CD1c-positive myeloid dendritic cell (primary cell): Measurements from ENCODE around the gene PTPN22.
A peak's percentile ranks its signal among the peaks of the same experiment; 100 is the strongest.

Source experiments
- DNase-seq: peaks from one replicate; pipeline ENCODE4 v3.0.0-alpha.2; 2016; ENCODE audit errors: extremely low spot score

Gene PTPN22

GRCh38 chr1:113887402-113888175 is 16.1 kb upstream of the PTPN22 start, which contains the start of gene BCL2L15:
BCL2L15 (minus strand) TSS chr1:113887581; CDS start chr1:113887375, 206 bp downstream.
- DNase-seq, result no peak

DNA sequence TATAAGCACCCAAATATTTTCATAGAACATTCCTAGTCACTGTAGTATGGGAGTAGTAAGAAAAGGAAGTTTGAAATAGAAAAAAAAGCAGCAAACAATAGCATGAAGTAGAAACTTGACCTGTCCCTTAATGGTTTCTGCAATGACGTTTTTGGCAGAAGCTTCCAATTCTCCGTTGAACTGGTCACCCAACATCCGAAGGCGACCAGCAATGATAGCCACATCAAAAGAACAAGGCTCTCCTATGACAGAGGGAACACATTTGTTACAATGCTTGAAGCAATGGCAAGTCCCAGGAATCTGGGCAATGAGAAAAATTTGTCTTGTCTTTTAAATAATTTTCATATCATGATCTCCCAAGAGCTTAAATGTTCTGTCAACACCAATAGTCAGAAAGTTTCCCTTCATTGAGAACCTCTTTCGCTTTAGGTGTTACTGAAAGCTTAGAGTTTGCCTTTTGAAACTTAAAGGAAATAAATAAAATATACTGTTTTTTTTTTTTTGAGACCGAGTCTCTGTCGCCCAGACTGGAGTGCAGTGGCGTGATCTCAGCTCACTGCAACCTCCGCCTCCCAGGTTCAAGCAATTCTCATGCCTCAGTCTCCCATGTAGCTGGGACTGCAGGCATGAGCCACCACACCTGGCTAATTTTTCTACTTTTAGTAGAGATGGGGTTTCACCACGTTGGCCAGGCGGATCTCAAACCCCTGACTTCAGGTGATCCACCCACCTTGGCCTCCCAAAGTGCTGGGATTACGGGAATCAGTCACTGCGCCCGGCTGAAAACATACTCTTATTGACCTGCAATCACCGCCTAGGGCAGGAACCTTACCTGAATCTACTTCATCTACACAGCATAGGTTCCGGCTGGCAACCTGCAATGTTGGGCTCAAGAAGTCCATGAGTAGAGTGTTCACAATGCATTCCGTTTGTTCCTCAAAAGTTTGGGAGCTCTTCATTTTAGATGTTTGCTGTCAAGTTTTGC is 15.2 kb upstream of the PTPN22 start:
- no peak for DNase-seq

- DNase-seq, result no peak
These were observed 10.1 kb upstream of the PTPN22 start for GRCh38 chr1:113881661-113882060.

DNA sequence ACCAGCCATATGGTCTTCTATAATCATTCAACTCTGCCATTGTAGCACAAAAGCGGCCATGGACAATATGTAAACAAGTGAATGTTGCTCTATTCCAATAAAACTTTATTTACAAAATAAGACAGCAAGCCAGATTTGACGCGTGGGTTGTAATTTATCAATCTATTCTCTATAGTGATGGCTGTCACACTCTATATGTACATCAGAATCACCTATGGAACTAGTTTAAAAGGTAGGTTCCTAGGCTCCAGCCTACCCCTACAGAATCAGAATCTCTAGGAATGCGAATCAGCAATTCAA is 8.2 kb upstream of the PTPN22 start:
- no peak for DNase-seq

- DNase-seq, result no peak
These were observed 4.7 kb upstream of the PTPN22 start for GRCh38 chr1:113876176-113876575.

- DNase-seq, result no peak
These were observed 4.2 kb upstream of the PTPN22 start for GRCh38 chr1:113875714-113876113.

- peak; percentile 57 for DNase-seq
These were observed 2.7 kb upstream of the PTPN22 start for GRCh38 chr1:113874012-113874879.

GRCh38 chr1:113872219-113872935 is 865 bp upstream of the PTPN22 start:
- peak; percentile 74 for DNase-seq

DNA sequence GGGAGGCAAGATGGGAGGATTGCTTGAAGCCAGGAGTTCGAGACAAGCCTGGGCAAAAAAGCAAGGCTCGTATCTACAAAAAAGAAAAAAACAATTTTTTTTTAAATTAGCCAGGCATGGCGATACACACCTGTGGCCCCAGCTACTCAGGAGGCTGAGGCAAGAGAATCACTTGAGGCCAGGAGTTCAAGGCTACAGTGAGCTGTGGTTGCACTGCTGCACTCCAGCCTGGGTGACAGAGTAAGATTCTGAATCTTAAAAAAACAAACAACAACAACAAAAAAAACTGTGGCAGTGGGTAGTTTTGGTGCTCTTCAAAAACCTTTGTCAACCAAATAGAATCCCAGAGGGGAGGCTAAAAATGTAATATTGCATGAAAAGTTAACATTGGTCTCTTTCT is 734 bp downstream of the PTPN22 start:
- no peak for DNase-seq

DNA sequence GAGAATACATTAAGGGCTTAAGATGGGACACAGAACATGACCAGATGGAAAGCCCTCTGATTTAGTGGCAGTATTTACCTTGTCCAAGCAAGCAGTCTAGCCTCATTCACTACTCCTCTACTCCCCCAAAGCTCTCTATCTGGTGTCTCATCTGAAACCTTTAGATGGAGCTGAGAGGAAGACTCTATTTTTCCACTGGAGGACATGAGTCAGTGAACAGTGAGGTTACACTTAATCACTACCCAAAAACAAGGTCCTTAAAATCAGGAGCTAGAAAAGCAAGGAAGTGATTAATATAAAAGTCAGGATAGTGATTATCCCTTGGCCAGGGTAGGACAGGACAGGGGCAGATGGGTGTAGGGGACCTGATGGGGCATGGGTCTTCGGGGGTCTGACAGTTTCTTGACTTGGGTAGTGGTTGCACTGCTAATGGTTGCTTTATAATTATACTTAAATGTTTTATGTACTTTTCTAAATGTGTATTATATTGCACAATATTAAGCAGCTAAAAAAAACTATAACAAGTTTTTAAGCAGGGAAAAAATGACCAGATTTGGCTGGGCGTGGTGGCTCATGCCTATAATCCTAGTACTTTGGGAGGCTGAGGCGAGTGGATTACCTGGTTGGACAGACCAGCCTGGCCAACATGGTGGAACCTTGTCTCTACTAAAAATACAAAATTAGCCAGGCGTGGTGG is 3.0 kb downstream of the PTPN22 start:
- DNase-seq, result peak; percentile 30

DNA sequence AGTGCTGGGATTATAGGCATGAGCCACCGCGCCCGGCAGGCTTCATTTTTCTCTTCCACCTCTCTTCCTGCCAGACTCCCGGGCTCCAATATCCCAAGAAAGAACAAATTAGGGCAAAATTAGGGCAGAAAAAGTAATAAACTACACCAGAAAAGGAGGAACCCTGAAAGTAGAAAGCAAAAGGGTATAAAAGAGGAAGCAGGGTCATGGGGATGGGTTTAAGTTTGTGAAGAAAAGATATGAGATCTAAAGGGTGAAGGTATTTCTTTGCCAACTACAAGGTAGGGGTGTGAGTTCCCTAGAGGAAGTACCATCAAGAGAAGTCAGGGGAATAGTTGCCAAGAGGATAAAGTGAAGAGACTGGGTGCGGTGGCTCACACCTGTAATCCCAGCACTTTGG is 9.9 kb downstream of the PTPN22 start:
- peak; percentile 33 for DNase-seq

GRCh38 chr1:113860891-113861290 is 10.6 kb downstream of the PTPN22 start:
- DNase-seq, result no peak

- DNase-seq, result peak; percentile 72
These were observed 11.9 kb downstream of the PTPN22 start for GRCh38 chr1:113859478-113860175.

DNA sequence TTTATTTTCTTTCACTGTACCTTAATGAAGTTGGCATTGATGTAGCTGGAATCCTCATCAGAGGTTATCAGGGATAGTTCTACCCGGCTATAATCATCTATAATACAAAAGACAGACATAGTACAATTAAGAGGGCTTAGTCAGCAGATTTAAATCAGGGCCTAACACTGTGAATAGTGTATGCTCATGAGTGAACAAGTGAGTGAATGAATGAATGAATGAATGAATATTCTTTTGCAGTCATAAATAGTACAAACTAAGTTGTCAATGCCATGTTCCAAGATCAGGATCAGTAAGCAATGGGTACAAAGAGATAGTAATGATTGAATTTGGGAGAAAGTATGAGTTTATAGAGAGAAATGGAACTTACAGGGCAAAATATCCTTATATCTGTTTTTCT is 12.5 kb downstream of the PTPN22 start:
- DNase-seq, result no peak

- DNase-seq, result peak; percentile 56
These were observed 13.1 kb downstream of the PTPN22 start for GRCh38 chr1:113858418-113858817.

GRCh38 chr1:113857776-113858175 is 13.7 kb downstream of the PTPN22 start:
- DNase-seq, result peak; percentile 22

DNA sequence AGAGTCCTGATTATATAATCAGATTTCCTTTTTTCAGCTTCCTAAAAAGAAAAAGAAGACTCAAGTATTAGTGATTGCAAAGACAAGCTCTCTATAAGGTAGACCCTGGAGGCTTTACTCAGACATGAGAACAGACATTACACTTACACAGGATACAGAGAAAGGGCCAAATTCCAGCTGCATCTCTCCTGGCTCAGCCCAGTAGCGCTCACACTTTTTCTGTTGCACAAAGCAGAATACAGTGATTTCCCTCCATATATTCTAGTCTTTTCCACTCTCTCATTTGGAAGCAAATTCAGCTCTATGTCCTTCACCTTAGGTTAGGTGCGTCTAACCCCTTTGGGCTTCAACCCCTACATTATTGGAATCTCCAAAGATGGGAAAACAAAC is 15.1 kb downstream of the PTPN22 start:
- DNase-seq, result no peak

DNA sequence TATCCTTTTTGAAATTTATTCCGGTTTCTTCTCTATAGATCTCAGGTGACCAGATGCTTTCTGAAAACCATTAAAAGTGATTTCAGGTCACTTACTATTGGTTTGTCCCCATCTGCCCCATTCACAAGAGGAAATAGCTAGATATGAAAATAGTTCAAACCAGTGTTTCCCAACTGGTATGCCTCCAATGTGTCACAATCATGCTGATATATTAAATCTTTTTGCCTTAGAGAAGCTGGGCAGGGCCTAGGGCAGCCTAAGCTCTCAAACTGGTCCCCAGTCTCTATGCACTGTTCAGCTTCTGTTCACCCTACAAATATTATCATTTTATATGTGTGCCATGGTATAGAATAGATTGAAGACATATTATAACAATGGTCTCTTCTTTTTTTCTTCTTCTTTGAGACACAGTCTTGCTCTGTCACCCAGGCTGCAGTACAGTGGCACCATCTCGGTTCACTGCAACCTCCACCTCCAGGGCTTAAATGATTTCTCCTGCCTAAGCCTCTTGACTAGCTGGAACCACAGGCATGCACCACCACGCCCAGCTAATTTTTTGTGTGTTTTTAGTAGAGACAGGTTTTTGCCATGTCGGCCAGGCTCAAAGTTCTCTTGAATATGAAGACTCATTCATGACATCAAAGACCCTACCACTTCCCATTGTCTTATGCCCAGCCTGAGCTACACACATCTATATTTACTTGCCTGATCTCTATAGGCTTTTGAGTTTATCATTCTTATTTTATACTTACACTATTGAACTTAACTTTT is 15.7 kb downstream of the PTPN22 start:
- no peak for DNase-seq

GRCh38 chr1:113854234-113854633 is 17.3 kb downstream of the PTPN22 start:
- DNase-seq, result no peak
